Progenitor cell of endocrine pancreas (in vitro differentiated cells): ENCODE data around the gene FAXC. TPM values are rescaled to one million over a fixed set of nuclear protein-coding genes. Genes with fewer than 3 reads are reported as not detected.

ENCODE experiments used
- DNase-seq: peaks from one replicate; pipeline ENCODE4 v3.0.0; 2021; ENCODE audit warnings: low spot score; ENCODE audit not compliant: unreplicated experiment
- H3K27ac Mint-ChIP-seq: 2 replicates; pipeline ENCODE4 v1.8.0; 2021; ENCODE audit warnings: mild to moderate bottlenecking, moderate library complexity, mixed read lengths
- H3K27me3 Mint-ChIP-seq: 2 replicates; pipeline ENCODE4 v1.8.0; 2021; ENCODE audit warnings: mixed read lengths
- H3K36me3 Mint-ChIP-seq: 2 replicates; pipeline ENCODE4 v1.8.0; 2022; ENCODE audit warnings: mixed read lengths; ENCODE audit not compliant: insufficient read depth
- H3K4me1 Mint-ChIP-seq: 2 replicates; pipeline ENCODE4 v1.8.0; 2021; ENCODE audit warnings: low read depth, mixed read lengths
- H3K4me3 Mint-ChIP-seq: 2 replicates; pipeline ENCODE4 v1.8.0; 2021; ENCODE audit warnings: low read depth, mild to moderate bottlenecking, moderate library complexity, mixed read lengths
- H3K9me3 Mint-ChIP-seq: 2 replicates; pipeline ENCODE4 v1.8.0; 2021; ENCODE audit warnings: low read depth, mixed read lengths
- CTCF ChIP-seq: fragments of 200-600 bp; sonication (generic); IDR thresholded peaks from one replicate; pipeline ENCODE4 v1.5.0; 2021; ENCODE audit warnings: antibody characterized with exemption, mild to moderate bottlenecking; ENCODE audit not compliant: unreplicated experiment
- total RNA-seq: library from RNA; stranded (reverse); gene quantifications from 2 replicates; pipeline ENCODE4 v1.2.1, GENCODE V29; 2021

FAXC gene
- total RNA-seq, 1 donor from 2014 or later: 20.7 TPM

DNA sequence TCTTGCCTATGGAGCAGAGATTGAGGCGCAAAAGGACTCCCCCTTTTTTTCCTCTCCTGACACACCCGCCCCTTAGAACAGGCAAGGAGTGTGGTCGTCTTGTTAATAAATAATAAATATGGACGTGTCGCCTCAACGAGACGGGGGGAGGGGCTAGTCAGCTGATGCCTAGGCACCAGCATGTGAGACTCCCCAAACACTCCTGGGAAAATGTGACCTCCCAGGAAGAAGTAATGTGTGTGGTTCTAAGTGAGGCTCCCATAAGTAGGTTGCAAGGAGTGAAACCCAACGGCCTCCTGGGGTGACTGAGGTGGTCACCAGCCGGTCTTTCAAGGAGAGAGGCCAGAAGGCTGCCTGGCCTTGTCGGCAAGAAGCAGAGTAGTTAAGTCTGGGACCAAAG, 1.1 kb upstream of the FAXC start:
- no peaks in the 10 kb centered on the region for H3K36me3 Mint-ChIP-seq
- H3K4me3 Mint-ChIP-seq: peak overlapping the region; percentile 64
- TF ChIP-seq CTCF: no peak
- no peak for DNase-seq
- H3K27ac Mint-ChIP-seq: peak overlapping the region; percentile 91
- H3K4me1 Mint-ChIP-seq: peaks cover 18% of the 10 kb centered on the region
- H3K9me3 Mint-ChIP-seq: no peaks in the 10 kb centered on the region
- peaks cover 12% of the 10 kb centered on the region for H3K27me3 Mint-ChIP-seq

DNA sequence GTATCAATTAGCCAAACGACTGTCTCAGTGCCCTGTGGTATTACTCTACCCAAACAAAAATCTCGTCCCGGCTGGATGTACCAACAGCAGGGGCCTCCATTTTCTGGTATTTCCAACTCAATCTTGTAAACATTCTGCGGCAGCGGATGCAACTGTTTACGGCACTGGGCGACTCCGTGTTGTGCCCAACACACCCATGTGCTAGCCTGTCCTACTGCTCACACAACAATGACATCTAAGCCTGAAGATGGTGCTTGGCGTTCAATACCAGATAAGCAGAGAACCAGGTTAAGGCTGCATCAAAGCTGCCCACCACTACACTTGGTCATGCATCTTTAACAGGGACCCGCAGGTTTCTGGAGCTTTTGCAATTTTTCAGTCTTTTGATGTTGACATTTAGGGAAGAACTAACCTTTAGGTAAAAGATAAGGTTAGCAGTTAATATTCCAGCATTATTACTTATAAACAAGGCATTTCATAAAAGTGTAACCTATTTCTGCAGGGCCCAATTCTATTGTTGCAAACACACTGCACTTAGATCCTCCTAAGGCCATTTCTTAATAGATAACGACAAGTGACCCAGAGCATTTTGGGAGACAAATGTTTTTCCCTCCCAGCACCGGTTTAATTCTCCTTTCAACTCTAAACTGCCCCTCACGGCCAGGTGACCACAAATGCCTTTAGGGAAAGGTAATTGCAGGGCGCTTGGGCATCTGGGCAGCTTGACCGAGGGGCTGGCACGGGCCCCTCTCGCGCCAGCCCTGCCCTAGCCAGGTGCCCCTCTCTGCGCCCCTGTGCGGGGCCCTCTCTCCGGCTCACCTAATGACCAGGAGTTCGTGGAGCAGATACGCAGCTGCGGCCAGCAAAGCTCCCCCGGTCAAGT, 945 bp downstream of the FAXC start:
- H3K36me3 Mint-ChIP-seq: no peaks in the 10 kb centered on the region
- H3K27ac Mint-ChIP-seq: peak overlapping the region; percentile 92
- H3K9me3 Mint-ChIP-seq: no peaks in the 10 kb centered on the region
- DNase-seq: no peak
- peaks cover 18% of the 10 kb centered on the region for H3K4me1 Mint-ChIP-seq
- H3K27me3 Mint-ChIP-seq: peaks cover 3% of the 10 kb centered on the region
- H3K4me3 Mint-ChIP-seq: peak overlapping the region; percentile 85
- TF ChIP-seq CTCF: no peak

- no peak for TF ChIP-seq CTCF
- Mint-ChIP-seq H3K9me3 (no peaks in the 10 kb centered on the region), H3K4me1 (peaks cover 18% of the 10 kb centered on the region), H3K36me3 (no peaks in the 10 kb centered on the region), H3K27me3 (no peaks in the 10 kb centered on the region), H3K4me3 (peak overlapping the region; percentile 85), H3K27ac (no peak overlapping the region)
- no peak for DNase-seq
Measured at GRCh38 chr6:99347804-99348203, 1.7 kb downstream of the FAXC start.

DNA sequence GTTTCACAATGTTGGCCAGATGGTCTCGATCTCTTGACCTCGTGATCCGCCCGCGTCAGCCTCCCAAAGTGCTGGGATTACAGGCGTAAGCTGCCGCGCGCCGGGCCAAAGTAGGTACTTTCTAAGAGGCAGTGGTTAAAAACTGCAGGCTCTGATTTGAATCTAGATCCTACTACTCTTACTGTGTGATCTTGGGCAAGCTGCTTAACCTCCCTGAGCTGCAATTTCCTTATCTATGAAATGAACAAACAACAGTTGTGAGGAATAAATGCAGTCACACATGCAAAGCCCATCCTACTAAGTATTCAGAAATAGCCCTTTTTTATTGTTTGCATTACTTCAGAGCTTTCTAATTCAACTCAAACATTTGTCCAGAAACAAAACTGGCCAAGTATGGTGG, 2.9 kb downstream of the FAXC start:
- TF ChIP-seq CTCF: no peak
- no peak overlapping the region for H3K4me3 Mint-ChIP-seq
- H3K4me1 Mint-ChIP-seq: peaks cover 18% of the 10 kb centered on the region
- H3K27ac Mint-ChIP-seq: no peak overlapping the region
- H3K36me3 Mint-ChIP-seq: no peaks in the 10 kb centered on the region
- H3K9me3 Mint-ChIP-seq: no peaks in the 10 kb centered on the region
- no peak for DNase-seq
- no peaks in the 10 kb centered on the region for H3K27me3 Mint-ChIP-seq

GRCh38 chr6:99345164-99345563, 4.3 kb downstream of the FAXC start:
- Mint-ChIP-seq H3K4me3 (no peak overlapping the region), H3K27ac (no peak overlapping the region), H3K9me3 (no peaks in the 10 kb centered on the region), H3K27me3 (no peaks in the 10 kb centered on the region), H3K36me3 (no peaks in the 10 kb centered on the region), H3K4me1 (peaks cover 12% of the 10 kb centered on the region)
- no peak for DNase-seq
- no peak for TF ChIP-seq CTCF
